HG02852 (cell line): Measurements from ENCODE around the gene TLL2.
A peak's percentile ranks its signal among the peaks of the same experiment; 100 is the strongest.
"Not testable (repeated sequence)": the region's sequence is repeated elsewhere in the genome, so short reads cannot be mapped to it uniquely, and the experiment has no call there.

Source experiments
- ATAC-seq: cut with Tn5 transposase; IDR thresholded peaks from one replicate; pipeline ENCODE4 v1.9.1; 2021; ENCODE audit warnings: mild to moderate bottlenecking, moderate library complexity; ENCODE audit not compliant: unreplicated experiment

The TLL2 gene

DNA sequence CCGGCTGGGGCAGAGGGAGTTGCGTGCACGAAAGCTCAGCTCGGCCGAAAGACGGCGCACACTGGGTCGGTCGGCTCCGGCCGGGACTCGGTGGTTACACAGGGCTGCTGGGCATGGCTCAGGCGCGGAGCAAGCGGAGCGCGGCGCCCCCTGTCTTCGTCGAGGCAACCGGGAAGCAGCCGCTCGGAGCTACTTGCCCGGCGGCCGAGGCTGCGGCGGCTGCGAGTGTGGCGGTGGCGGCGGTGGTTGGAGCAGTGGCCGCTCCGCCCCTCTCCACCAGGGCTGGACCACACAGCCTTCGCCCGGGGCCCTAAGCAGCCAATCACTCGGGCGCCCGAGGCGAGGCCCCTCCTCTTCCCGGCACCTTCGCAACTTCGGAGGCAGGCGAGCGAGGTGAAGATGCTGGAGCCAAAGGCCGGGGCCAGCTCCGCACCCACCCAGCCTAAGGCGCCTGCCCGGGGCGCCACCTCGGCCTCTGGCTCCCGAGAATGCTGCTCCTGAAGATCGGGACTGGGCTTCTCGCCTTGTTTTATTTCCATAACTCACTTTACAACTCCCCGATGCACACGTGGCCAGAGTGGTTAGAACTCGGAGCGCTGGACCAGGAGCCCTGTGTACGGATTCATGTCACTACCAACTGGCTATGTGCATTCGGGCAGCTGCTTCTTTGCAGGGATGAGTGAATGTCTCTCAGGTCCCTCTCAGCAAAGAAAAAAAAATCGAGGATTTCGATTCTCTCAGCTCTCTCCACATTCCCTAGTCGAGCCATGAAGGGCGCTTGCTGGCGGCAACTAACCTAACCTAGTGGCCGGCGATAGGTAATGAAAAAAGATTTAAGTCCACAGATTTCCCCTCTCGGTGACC is at the start of gene TLL2:
Gene TLL2, minus strand, starts transcription at position 229 of the 864 bp plus-strand sequence. CDS start 241 bp downstream, outside the sequence.
- peak; percentile 76 for ATAC-seq

DNA sequence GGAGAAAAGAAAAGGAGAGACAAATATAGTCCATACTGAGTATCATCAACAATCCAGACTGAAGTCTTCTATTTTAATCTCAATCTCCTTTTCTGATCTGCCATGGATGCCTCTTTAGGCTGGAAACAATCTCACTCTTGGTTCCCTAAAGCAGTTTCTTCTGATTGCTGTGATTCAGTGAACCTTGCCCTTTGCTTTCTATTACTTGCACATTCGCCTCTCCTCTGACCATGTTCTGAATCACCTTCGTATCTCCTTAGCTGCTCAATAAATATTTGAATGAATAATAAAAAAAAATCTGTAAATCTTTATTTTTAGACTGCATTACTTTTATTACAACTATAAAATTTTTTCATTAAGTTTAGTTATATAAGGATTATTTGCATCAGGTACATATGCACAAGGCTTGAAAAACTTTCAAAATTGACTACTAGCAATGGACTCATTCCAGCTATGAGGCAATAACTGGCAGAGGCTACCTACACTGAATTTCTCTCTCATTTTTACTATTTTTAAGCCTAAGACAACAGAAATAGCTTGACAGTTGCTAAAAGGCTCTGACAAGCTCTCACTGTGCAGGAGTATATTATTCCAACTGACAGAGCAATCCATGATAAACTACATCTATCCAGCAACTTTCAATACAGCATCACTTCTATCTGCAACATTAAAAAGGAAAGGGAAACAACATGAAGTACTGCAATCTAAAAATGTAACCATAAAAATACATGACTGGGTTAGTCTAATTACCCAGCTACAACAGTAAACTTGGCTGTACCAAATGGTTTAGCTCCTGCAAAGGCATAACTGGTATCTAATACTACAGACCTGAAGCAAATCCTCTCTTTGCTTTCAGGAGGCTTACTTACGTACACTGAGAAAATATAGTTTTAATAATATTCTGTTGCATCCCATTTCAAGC is 47.5 kb upstream of the TLL2 start:
- ATAC-seq = no peak

DNA sequence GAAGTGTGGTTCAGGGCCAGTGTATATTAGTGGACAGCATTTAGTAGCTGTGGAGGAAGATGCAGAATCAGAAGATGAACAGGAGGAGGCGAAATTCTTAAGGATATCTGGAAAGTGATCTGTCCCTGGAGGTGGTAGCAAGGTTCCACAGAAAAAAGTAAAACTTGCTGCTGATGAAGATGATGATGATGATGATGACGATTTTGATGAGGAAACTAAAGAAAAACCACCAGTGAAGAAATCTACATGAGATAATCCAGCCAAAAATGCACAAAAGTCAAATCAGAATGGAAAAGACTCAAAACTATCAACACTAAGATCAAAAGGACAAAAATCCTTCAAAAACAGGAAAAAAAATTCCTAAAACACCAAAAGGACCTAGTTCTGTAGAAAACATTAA is 46.8 kb upstream of the TLL2 start:
- ATAC-seq = no peak

DNA sequence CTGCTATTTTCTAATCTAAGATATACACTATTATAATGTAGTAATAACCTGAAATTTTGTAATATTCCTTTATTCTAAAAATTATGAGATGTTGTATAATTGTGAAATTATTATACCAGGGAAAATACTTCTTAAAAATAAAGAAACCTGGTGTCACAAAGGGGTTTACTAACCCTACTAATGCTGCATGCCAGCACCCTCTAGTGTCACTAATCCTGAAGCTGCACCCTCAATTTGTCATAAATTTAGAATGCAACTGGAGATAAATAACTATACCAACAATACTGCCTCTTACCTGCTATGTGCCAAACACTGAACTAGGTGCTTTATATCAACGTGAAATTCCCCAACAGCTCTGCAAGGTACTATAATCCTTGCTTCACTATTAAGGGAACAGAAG is 42.3 kb upstream of the TLL2 start:
- ATAC-seq = no peak

DNA sequence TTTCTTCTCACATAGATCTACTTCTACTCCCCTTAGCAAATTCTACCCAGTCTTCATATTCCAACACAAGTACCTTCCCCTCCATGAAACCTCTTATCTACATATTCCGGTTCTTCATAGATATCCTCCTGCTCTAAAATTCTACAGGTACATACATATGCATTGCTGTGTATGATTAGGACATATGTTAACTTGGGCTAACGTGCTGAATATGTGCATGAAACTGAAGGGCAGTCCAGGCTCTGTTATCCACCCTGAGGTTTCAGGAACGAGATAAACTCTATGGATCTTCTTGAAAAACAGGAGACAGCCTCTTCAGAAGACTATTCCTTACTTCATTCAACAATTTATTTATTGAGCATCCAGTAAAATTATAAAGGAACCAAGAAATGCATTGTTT is 41.6 kb upstream of the TLL2 start:
- ATAC-seq = no peak

DNA sequence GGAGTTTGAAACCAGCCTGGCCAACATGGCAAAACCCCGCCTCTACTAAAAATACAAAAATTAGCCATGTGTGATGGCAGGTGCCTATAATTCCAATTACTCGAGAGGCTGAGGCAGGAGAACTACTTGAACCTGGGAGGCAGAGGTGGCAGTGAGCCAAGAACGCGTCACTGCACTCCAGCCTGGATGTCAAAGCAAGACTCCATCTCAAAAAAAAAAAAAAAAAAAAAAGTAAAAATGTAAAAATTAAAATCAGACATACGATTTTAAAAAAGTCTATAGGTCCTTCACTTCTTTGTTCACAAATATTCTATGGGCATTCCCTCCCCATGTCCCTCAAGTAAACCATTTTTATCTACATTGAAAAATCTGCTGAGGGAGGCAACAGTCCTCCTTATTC is 34.9 kb upstream of the TLL2 start:
- no peak for ATAC-seq

DNA sequence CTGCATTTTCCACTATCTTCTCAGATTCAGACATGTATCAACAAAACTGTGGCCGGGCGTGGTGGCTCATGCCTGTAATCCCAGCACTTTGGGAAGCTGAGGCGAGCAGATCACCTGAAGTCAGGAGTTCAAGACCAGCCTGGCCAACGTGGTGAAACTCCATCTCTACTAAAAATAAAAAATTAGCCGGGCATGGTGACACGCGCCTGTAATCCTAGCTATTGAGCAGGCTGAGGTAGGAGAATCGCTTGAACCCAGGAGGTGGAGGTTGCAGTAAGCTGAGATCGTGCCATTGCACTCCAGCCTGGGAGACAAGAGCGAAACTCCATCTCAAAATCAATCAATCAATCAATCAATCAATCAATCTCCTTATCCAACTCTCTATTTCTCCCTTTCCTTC is 31.8 kb upstream of the TLL2 start:
- not testable (repeated sequence) for ATAC-seq

DNA sequence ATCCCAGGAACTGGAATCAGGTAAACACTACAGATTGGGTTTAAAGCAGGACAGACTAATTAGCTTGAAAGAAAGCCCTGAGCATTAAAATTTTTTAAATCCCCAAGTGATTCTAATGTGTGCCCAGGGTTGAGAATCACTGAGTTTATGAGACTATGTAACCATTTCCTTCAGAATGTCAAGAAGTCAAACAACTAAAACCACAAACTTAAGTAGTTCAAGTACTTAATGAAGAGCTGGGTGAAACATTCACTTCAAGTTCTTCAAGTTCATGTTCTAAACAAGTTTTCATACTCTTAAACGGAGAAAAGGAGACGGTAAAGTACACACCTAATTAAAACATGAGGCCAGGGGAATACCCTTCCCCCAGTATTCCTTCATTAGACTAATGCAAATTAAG is 28.2 kb upstream of the TLL2 start:
- no peak for ATAC-seq

DNA sequence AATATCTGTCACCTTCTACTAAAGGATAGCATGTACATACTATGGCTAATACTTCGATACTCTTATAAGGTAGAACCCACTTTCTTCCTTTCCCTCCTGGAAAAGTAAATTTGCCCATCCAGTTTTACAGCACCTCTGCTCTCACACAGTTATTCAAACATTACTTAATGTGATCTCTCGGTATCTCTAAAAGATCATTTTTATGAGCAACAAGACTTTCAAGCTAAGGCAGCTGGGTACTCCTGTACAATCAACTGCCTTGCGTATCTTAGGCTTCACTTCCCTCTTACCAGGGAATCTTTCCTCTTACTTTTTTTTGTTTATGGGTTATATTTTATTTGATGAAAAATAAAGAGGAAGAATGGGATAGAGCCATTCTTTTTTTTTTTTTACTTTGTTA is 26.5 kb upstream of the TLL2 start:
- no peak for ATAC-seq

DNA sequence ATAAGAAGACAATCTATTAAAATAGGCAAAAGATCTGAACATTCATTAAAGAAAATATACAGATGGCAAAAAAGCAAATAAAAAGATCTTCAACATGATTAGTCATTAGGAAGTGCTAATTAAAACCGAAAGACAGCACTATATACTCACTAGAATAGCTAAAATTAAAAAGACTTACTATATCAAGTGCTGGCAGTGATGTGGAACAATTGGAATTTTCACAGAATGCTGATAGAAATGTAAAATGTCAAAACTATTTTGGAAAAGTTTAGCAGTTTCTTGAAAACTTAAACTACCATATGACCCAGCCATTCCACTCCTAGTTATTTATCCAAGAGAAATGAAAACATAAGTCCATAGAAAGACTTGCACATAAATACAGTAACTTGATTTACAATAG is 25.0 kb upstream of the TLL2 start:
- no peak for ATAC-seq

DNA sequence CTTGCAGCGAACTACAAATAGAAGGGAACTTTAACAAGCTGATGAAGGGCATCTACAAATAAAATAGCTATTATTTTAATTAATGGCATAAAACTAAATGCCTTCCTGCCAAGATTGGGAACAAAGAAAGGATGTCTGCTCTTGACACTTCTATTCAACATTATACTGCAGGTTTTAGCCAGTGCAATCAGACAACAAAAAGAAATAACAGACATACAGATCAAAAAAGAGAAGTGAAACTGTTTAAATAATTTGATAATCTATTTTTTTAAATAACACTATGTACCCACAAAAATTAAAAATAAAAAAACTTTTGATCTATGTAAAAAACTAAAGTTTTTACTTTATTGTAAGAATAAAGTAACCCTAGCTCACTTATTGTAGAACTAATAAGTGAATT is 22.4 kb upstream of the TLL2 start:
- no peak for ATAC-seq

DNA sequence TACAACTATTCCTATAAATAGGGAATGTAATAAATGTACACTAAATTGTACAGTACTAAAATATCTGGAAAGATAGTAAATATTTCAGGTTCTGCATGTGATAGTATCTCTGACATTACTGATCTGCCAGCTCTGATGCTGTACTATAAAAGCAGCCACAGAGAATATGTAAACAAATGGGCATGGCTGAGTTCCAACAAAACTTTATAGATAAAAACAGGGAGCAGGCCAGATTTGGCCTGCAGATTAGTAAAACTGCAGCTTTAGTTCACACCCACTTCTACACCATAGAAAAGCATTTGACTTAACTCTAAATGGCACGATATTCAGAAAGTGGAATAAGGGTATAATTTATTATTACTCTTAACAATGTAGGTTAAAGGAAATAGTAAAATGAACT is 18.8 kb upstream of the TLL2 start:
- ATAC-seq = no peak

DNA sequence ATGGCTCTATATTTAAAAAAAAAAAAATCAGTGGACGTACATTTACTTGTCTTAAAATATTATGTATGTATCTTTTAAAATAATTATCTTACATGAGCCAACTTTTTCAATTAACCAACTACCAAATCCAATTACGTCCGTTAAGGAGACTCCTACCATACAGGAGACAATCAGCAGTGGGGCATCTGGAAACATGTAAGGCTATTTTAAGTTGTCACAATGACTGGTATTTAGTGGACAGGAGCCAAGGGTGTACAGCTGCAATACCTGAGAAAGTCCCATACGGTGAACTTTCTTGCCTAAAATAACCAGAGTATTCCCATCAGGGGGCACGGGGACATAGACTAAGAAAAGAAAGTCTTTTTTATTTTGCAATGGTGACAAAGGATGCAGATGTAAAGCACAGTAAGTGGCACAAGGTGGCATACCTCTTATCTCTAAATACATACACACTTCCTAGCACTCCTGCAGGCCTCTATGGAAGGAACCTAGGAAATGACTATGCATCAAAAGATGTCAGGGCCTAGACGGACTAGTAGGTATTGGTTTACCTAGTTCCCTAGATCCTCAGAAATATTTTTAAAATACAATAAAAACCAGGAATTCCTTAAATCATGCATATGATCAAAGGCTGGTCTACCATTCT is 16.0 kb upstream of the TLL2 start:
- ATAC-seq = no peak

DNA sequence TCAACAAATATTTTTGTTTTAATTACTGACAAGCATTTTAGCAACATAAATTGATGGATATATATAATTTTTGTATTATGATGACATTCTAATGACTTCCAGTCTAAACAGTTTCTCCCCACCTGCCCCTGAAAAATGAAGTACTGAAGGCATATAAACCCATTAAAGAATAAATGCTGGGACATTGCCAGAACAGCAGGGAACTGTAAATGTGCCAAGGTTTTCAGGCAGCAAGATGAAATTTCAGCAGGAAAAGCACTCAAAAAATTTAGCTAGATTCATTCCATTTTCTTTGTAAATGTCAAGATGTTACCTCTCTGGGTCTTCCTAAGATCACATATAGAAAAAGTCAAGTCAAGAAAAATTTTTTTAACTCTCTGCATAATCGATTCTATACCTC is 11.0 kb upstream of the TLL2 start:
- ATAC-seq = no peak

DNA sequence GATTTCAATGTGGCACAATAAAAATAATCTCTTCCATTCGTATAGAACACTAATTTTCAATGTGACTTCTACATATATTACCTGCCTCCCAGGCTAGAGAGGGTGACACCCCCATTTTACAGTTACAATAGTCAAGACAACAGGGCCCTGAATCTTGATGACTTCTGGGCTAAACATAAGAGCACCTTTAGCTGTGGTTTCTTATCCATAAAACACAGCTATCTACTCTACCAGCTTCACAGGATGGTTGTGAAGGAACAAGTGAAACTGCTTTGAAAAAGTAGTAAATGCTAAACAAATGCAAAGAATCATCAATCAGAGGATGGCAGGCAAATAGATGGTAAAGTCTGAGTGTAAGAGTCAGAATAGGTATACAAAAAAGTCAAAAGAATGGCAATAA is 3.6 kb upstream of the TLL2 start:
- ATAC-seq = no peak

DNA sequence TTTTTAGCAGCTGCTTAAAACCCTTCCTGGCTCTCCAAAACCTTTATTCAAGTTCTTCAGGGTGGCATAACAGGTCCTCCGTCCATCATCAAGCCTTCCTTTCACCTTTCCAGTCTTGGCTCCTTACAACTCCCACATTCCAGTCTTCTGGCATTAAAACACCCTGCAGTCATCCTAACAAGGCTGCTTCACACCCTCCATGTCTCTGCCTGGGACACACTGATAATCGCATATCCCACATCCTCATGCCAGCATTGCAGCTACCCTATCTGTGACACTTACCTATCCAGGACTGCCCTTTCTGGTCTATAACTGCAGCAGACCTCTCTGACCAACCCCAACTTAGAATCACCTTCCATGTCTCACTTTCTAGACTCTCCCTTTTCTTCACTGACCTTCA is 2.6 kb upstream of the TLL2 start:
- ATAC-seq = no peak

DNA sequence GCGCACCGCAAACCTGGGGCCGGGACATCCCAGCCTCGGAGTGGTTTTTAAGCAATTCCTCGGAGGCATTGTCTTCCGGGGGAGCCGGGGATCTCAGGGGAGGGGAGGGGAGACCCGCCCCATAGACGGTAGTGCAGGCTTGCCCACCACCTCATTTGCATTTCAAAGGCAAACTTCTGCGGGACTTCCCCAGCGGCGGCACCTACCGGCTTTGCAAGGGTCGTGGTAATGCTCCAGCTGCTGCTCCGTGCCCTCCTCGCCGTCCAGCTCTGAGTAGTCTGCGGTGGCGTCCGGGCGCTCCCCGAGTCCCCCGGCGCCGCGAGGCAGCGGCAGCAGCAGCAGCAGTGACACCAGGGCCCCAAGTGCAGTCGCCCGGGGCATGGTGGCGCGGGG is 425 bp downstream of the TLL2 start:
- peak; percentile 39 for ATAC-seq

DNA sequence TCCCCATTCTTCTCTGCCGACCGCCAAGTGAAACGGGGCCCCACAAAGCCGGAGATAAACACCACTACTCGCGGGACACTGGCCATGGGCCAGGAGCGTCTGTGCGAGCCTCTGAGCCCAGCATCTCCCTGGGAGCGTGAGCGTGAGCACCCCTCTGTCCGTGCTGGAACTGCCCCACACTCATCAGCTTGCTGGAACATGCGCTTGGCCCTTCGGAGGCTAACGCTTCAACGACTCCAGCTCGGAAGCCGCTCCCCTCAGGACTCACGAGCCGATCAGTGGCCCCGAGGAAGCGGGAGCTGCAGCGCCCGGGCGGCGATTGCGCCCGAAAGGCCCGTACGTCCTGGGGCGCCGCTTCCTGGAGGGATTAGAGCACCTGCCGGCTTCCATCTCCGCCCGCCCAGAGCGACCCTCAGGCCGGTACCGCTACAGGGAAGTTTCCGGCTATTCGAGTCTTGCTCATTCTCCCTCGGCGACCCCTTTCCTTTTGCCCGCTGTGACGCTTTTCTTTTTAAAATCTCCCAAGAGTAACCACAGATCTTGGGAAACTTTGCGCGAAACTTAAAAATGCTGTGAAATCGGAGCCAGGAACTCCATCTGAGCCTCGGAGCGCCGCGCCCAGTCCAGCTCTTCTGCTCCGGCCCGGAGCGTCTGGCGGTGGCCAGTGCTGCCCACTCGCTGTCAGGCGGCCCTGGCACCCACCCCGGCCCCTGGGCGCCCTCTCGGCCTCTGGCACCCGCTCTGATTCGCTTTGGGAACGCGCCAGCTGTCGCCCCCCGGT is 1.0 kb downstream of the TLL2 start:
- ATAC-seq = no peak

DNA sequence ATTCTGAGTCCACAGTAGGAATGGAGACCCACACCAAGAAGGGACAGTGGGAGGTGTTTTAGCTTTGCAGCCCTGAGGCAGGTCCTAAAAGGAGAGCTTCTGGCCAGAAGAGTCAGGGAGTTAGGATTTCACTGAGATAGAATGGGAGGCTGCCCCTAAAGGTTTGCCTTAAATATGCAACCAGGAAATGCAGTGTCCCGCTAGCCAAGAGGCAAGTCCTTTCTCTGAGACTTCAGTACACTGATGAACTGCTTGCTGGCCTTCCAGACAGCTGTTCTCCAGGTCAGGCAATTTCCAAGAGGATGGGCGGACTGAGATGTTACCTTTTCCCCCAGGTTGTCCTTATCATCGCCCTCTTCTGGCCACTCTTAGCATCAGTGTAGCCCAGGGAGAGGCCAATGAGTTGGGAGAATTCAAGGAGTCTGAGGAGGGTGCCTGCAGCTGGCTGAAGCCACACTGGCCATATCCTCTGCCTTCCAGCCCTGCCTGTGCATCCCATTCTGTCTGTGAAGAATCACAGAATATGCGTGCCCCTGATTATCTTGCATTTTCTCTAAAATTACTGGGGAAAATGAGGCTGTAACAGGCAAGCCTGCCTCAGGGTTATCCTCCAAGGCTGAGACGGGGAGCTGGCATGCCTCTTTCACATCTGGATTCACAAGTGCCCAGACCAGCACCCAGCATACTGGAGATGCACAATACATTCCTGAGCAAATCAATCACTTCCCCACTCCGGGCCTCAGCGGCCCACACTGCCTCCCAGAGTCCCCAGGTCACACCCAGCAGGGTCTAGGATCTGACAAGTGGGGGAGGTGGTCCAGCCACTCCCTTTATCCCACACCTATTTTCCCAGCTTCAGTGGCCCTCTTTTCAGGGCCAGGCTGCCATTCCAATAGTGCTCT is 2.4 kb downstream of the TLL2 start:
- no peak for ATAC-seq
